Vagina (tissue), 2 donors: ENCODE data around the gene ANKRD29. TPM values are rescaled to one million over a fixed set of nuclear protein-coding genes. Genes with fewer than 3 reads are reported as not detected.
"Not testable (repeated sequence)": the region's sequence is repeated elsewhere in the genome, so short reads cannot be mapped to it uniquely, and the experiment has no call there.

ENCODE experiments used
- DNase-seq, 2 donors: peaks; one replicate each; pipeline ENCODE4 v3.0.0-alpha.2; 2017; ENCODE audit errors: extremely low spot score in 2 of 2
- H3K27ac ChIP-seq: fragments of 200-600 bp; sonication (generic); one replicate; pipeline ENCODE4 v1.5.1; 2019
- H3K27me3 ChIP-seq: fragments of 200-600 bp; sonication (generic); one replicate; pipeline ENCODE4 v1.5.1; 2019
- H3K36me3 ChIP-seq, 2 donors: fragments of 200-600 bp; sonication (generic); one replicate each; pipeline ENCODE4 v1.5.1; 2017 to 2019
- H3K4me1 ChIP-seq: fragments of 200-600 bp; sonication (generic); one replicate; pipeline ENCODE4 v1.5.1; 2019
- H3K4me3 ChIP-seq, 2 donors: fragments of 200-600 bp; sonication (generic); 1 replicate in 1 of 2; 2 replicates in 1 of 2; pipeline ENCODE4 v1.5.1; 2016 to 2019
- H3K9me3 ChIP-seq: fragments of 200-600 bp; sonication (generic); one replicate; pipeline ENCODE4 v1.5.1; 2019
- POLR2A ChIP-seq, 2 donors: fragments of 450-650 bp; IDR thresholded peaks; one replicate each; pipeline ENCODE4 v1.6.1; 2017; ENCODE audit warnings: antibody characterized with exemption in 2 of 2, mild to moderate bottlenecking in 2 of 2, moderate library complexity in 2 of 2
- POLR2AphosphoS5 ChIP-seq, 2 donors: sonication (generic); formaldehyde crosslinking; IDR thresholded peaks; one replicate each; pipeline ENCODE4 v1.9.0; 2017; ENCODE audit warnings: antibody characterized with exemption in 2 of 2, mild to moderate bottlenecking in 2 of 2, low read depth in 1 of 2; ENCODE audit not compliant: insufficient read depth in 1 of 2
- intact Hi-C: fragments of 100-400 bp; cut with DNase I; formaldehyde crosslinking; loops from one replicate; pipeline ENCODE4 v1.15.1; 2023
- total RNA-seq: library from RNA; depleted of rRNA; stranded (reverse); fragments of >200 nt; gene quantifications from one replicate; pipeline ENCODE4 v1.2.3, GENCODE V29; 2016
- TF ChIP-seq, protein P1 (sequence below), 3 experiments: fragments of 450-650 bp in 2 of 3; fragments of 200-600 bp in 1 of 3; sonication (generic) in 1 of 3; IDR thresholded peaks; one replicate each; pipeline ENCODE4 v1.5.1; 2017 to 2019; ENCODE audit warnings: antibody characterized with exemption in 3 of 3, mild to moderate bottlenecking in 2 of 3, moderate library complexity in 2 of 3

The ANKRD29 gene
- total RNA-seq, 1 donor from 2014 or later, result 32.9 TPM

DNA sequence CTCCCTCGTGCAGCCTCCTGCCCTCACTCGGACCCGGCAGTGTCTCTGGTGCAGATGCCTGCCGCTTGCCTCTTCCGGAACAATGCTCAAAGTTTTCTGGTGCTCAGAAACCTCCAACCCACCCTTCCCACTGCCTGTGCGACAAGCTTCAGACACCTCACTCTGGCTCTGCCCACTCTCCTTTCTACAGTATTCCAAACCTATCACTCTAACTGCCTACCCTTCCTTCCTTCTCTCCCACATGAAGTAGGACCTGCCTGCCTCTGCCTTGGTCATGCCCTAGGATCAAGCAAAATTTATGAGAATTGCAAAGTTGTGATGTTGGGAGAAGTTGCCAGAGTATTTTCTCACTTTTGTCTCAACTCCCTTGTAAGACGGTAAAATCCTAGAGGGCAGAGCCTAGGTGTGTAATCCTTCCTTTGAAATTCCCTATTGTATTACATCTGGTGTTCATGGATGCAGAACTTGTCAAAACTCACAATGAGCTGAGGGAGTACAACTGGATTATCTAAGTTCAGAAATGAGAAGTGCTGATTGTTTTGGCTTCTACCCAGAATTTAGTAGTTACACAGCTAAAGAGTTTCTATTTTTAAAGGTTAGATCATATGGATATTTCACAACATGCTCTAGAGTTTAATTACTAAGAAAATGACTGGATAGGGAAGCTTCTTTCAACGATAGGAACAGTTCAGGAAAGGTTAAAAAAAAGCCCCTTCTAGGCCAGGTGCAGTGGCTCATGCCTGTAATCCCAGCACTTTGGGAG is 83.6 kb downstream of the ANKRD29 start:
- TF ChIP-seq POLR2AphosphoS5 (IDR thresholded peaks at IDR 0.05; ENCODE audit: insufficient read depth in 1 of 2, low read depth in 1 of 2) (no peak), POLR2A (IDR thresholded peaks at IDR 0.05) (no peak)
- TF ChIP-seq, protein P1, sequence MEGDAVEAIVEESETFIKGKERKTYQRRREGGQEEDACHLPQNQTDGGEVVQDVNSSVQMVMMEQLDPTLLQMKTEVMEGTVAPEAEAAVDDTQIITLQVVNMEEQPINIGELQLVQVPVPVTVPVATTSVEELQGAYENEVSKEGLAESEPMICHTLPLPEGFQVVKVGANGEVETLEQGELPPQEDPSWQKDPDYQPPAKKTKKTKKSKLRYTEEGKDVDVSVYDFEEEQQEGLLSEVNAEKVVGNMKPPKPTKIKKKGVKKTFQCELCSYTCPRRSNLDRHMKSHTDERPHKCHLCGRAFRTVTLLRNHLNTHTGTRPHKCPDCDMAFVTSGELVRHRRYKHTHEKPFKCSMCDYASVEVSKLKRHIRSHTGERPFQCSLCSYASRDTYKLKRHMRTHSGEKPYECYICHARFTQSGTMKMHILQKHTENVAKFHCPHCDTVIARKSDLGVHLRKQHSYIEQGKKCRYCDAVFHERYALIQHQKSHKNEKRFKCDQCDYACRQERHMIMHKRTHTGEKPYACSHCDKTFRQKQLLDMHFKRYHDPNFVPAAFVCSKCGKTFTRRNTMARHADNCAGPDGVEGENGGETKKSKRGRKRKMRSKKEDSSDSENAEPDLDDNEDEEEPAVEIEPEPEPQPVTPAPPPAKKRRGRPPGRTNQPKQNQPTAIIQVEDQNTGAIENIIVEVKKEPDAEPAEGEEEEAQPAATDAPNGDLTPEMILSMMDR (IDR thresholded peaks at IDR 0.05), result no peak
- Histone ChIP-seq H3K36me3 (peaks cover 0 to 6% of the 10 kb centered on the region in 2 donors), H3K9me3 (no peaks in the 10 kb centered on the region), H3K4me1 (peaks cover 68% of the 10 kb centered on the region), H3K27ac (no peak overlapping the region), H3K4me3 (no peak overlapping the region), H3K27me3 (no peaks in the 10 kb centered on the region)
- intact Hi-C loops, result no loop called here
- DNase-seq, result no peak

GRCh38 chr18:23578067-23578701 is 84.5 kb downstream of the ANKRD29 start:
- TF ChIP-seq POLR2A (IDR thresholded peaks at IDR 0.05) (no peak), POLR2AphosphoS5 (IDR thresholded peaks at IDR 0.05; ENCODE audit: insufficient read depth in 1 of 2, low read depth in 1 of 2) (no peak)
- peaks cover 68% of the 10 kb centered on the region for H3K4me1 ChIP-seq
- intact Hi-C loops, result no loop called here

GRCh38 chr18:23577521-23577920 is 85.2 kb downstream of the ANKRD29 start:
- intact Hi-C loops, H3K27me3 ChIP-seq, H3K27ac ChIP-seq, H3K9me3 ChIP-seq, H3K4me3 ChIP-seq, H3K36me3 ChIP-seq, DNase-seq: not testable (repeated sequence)
- H3K4me1 ChIP-seq, result peaks cover 65% of the 10 kb centered on the region

More at GRCh38 chr18:23578067-23578701, 84.5 kb downstream of the ANKRD29 start:
- Histone ChIP-seq H3K27ac (no peak overlapping the region), H3K9me3 (no peaks in the 10 kb centered on the region), H3K36me3 (peaks cover 0 to 6% of the 10 kb centered on the region in 2 donors), H3K27me3 (no peaks in the 10 kb centered on the region), H3K4me3 (no peak overlapping the region)
- DNase-seq, result peak in 1 of 2 donors; percentile 34

DNA sequence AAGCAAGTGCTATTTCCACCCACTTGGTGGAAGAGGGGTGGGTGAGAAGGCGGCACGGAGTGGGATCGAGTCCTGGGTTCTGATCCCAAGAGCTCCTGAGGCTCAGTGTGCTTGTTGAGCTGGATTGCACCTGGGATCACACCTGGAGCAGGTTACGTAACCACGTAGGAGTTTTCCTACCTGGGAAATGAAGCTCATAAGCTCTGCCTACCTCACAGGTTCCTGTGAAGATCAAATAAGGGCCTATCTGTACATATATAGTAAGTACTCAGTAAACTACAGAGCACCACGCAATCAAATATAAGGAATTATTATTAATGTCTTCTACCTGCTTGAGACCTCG is 87.4 kb downstream of the ANKRD29 start:
- Histone ChIP-seq H3K4me1 (peaks cover 43% of the 10 kb centered on the region), H3K27ac (peak overlapping the region; percentile 60), H3K36me3 (peaks cover 0 to 24% of the 10 kb centered on the region in 2 donors), H3K27me3 (no peaks in the 10 kb centered on the region), H3K9me3 (no peaks in the 10 kb centered on the region), H3K4me3 (no peak overlapping the region)
- intact Hi-C loops, result no loop called here
- peak in 1 of 2 donors; percentile 44 for DNase-seq
- TF ChIP-seq, protein P1 (IDR thresholded peaks at IDR 0.05), result no peak
- TF ChIP-seq POLR2A (IDR thresholded peaks at IDR 0.05) (no peak), POLR2AphosphoS5 (IDR thresholded peaks at IDR 0.05; ENCODE audit: insufficient read depth in 1 of 2, low read depth in 1 of 2) (no peak)

DNA sequence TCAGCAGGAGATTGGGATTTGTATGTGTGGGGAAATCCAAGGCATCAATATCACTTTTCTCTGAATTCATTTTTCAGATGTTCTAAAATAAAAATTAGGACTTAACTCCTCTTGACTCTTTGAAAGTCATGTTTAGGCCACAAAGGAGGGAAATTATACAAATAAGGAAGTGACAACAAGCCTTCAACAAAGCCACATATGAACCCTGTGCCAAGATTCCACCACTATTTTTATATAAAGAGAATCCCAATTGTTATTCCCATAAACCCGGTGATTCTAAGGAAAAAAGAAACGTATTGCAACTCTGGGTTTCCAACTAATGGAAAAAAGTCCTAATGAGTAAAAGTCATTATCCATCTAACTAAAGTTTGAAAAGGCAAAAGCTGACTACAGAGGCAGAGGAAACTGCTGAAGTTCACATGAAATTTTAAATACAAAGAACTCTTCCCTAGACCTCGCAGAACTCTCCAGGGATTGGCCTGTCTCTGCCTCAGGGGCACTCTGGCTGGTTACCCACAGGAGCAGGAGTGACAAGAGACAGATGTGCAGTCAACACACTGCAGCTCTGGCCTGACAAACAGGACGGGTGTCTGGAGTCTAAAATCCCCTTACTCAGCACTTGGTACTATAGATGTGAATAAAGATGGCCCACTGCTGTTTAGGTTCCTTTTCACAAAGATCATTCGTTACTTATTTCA is 88.0 kb downstream of the ANKRD29 start:
- H3K4me3 ChIP-seq, result no peak overlapping the region
- peak overlapping the region; percentile 60 for H3K27ac ChIP-seq
- intact Hi-C loops, result loop anchor here (5.0 kb wide), 1 partner anchor 47 kb away; no protein-coding TSS in a partner anchor
- TF ChIP-seq, protein P1 (IDR thresholded peaks at IDR 0.05), result no peak
- no peak for TF ChIP-seq POLR2AphosphoS5 (IDR thresholded peaks at IDR 0.05; ENCODE audit: insufficient read depth in 1 of 2, low read depth in 1 of 2)
- TF ChIP-seq POLR2A (IDR thresholded peaks at IDR 0.05), result no peak
- H3K27me3 ChIP-seq, result no peaks in the 10 kb centered on the region
- peaks cover 0 to 24% of the 10 kb centered on the region in 2 donors for H3K36me3 ChIP-seq
- peak in 1 of 2 donors; percentile 37 for DNase-seq
- H3K9me3 ChIP-seq, result no peaks in the 10 kb centered on the region
- peaks cover 40% of the 10 kb centered on the region for H3K4me1 ChIP-seq
